SHP77 (cell line): ENCODE data around the gene OAS2.

Source experiments
- DNase-seq, 2 experiments: peaks; one replicate each; lab custom pipeline; 2025; lab: John Stamatoyannopoulos, UW

The OAS2 gene, protein sequence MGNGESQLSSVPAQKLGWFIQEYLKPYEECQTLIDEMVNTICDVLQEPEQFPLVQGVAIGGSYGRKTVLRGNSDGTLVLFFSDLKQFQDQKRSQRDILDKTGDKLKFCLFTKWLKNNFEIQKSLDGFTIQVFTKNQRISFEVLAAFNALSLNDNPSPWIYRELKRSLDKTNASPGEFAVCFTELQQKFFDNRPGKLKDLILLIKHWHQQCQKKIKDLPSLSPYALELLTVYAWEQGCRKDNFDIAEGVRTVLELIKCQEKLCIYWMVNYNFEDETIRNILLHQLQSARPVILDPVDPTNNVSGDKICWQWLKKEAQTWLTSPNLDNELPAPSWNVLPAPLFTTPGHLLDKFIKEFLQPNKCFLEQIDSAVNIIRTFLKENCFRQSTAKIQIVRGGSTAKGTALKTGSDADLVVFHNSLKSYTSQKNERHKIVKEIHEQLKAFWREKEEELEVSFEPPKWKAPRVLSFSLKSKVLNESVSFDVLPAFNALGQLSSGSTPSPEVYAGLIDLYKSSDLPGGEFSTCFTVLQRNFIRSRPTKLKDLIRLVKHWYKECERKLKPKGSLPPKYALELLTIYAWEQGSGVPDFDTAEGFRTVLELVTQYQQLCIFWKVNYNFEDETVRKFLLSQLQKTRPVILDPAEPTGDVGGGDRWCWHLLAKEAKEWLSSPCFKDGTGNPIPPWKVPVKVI

DNA sequence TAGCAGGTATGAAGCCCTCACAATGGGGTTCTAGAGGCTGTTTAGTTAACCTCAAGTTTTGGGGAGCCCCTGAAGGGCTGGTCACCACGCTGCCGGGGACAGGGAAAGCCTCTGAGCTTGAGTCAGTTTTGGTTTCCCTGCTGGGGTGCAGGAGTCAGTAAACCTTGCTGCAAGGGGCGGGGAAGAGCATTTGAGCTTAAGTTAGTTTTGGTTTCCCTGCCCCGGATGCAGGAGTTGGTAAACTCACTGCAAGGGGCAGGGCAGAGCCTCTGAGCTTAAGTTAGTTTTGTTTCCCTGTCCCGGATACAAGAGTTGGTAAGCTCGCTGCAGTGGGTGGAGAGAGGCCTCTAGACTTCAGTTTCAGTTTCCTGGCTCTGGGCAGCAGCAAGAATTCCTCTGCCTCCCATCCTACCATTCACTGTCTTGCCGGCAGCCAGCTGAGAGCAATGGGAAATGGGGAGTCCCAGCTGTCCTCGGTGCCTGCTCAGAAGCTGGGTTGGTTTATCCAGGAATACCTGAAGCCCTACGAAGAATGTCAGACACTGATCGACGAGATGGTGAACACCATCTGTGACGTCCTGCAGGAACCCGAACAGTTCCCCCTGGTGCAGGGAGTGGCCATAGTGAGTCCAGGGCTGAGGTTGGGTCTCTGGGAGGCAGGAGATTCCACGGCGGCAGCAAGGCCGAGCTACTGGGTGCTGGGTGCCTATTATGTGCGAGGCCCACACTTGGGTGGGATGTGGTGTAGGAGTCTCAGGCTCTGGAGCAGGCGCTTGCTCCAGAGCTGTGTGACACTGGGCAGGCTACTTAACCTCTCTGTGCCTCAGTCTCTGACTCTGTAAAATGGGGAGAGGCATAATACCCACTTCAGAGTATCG, at the start of gene OAS2:
Gene OAS2 (plus strand): TSS at position 357 of the 878 bp plus-strand sequence. CDS start 90 bp downstream, at position 447.
- DNase-seq = no peak

DNA sequence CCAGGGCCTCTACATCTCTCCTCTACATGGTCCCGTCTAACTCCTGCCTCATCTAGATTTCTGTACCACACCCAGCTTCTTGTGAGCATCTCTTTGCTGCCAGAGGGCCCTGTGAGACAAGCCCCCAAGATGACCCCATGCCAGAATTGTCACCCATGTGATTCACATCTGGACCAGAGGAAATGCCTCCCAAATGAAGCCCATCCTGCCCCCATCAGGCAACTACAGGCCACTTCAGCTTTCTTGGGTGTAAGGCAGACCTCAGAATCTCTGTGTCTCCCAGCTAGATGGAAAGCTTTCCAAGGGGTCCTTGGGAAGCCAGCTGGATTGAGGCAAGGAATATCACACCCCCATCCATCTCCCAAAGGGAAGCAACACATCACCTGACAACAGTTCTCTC, 49.3 kb upstream of the OAS2 start:
- no peak for DNase-seq

DNA sequence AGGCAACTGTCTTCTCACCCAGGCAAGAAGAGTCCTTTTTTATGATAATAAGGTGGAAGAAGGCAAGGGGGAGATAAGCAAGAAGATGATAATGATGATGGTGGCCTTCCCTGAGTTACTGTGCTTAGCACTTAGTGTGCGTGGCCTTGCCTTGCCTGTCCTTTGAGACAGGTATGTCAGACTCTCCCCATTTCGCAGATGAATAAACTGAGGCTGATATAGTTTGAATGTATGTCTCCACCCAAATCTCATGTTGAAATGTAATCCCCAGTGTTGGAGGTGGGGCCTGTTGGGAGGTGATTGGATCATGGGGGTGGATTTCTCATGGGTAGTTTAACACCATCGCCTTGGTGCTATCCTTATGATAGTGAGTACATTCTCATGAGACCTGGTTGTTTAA, 48.6 kb upstream of the OAS2 start:
- DNase-seq = no peak

DNA sequence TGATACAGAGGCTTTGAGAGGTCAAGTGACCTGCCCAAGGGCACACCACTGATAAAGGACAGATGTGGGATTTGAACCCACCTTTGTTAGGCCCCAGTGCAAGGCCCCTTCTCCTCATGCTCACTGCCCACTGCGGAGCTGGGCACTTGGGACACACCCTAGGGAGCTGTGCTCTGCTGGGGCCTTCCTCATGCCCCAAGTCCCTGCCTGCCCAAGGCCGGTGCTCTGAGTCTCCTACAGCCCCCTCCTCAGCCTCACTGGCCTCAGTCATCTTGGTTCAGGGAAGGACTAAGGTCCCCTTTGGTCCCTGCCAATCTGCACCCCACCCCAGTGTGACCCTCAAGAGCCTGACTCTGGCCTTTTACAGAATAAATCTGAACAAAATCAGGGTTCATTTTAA, 48.0 kb upstream of the OAS2 start:
- DNase-seq = no peak

DNA sequence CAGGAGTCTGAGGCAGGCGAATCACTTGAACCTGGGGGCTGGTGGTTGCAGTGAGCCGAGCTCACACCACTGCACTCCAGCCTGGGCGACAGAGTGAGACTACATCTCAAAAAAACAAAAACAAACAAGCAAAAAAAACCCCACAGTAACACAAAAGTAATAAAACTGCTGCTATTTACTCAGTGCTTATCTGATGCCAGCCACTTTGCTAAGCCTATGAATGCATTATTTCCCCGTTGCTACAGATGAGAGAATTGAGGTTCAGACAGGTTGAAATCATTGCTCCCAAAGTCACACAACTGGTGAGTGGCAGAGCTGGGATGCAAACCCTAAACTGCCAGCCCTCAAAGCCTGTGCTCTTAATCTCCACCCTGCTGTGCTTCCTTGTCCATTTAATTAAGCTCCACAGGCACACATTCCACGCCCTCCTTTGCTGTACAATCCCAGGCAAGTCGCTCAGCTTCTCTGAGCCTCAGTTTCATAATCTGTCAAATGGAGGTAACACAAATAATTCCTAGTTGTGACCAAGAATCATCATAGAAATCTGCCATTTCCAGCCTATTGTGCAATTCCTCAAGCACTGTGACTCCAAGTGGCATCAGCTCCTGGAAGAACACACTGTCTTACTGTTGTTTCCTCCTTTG, 45.7 kb upstream of the OAS2 start:
- no peak for DNase-seq

DNA sequence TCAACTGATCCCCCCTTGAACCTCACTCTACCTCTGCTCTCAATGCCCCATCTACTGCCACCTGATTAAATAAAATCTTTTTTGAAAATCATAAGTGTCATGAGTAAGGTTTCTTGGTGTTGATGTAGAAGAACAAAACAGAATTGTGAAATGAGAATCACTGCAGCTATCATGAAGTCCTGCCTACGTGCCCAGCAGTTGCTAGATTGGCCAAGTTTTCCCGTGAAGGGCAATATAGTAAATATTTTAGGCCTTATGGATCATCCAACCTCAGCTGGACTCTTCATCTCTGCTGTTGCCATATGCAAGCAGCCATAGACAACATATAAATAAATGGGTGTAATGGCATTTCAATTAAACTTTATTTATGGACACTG, 45.2 kb upstream of the OAS2 start:
- DNase-seq = no peak

DNA sequence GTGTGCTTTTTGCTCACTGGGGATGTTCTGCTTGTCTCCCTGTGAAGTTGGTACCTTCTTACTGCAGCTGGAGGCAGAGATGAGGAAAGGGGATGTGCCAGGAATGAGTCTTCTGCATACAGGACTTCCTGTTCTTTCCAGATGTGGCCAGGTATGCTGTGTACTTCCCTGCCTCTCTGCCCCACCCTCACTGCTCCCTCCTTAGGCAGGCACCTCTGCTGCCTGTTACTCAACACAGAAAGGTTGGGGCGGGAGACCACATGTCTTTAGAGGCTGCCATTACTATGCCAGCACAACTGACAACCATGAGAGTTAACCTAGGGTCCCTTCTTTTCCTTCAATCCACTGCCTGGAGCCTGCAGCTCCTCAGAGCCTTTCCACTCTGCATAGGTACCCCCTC, 42.1 kb upstream of the OAS2 start:
- DNase-seq = no peak

DNA sequence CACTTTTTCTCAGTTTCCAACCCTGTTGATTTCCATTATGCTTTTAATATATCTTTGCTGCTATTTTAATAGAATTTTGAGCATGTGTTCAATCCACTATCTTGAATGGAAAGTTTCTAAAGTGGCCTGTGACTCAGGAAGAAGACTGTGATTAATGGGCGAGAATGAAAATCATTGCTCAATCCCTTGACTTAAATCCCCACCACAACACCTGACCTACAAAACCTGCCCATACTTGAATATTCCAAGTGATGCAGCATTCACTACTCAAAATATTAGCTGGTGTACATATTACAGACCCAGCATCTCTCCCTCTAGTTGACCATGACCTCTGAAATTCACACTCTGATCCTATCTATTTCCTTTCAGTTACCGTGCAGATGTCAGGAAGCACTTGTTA, 41.4 kb upstream of the OAS2 start:
- no peak for DNase-seq

DNA sequence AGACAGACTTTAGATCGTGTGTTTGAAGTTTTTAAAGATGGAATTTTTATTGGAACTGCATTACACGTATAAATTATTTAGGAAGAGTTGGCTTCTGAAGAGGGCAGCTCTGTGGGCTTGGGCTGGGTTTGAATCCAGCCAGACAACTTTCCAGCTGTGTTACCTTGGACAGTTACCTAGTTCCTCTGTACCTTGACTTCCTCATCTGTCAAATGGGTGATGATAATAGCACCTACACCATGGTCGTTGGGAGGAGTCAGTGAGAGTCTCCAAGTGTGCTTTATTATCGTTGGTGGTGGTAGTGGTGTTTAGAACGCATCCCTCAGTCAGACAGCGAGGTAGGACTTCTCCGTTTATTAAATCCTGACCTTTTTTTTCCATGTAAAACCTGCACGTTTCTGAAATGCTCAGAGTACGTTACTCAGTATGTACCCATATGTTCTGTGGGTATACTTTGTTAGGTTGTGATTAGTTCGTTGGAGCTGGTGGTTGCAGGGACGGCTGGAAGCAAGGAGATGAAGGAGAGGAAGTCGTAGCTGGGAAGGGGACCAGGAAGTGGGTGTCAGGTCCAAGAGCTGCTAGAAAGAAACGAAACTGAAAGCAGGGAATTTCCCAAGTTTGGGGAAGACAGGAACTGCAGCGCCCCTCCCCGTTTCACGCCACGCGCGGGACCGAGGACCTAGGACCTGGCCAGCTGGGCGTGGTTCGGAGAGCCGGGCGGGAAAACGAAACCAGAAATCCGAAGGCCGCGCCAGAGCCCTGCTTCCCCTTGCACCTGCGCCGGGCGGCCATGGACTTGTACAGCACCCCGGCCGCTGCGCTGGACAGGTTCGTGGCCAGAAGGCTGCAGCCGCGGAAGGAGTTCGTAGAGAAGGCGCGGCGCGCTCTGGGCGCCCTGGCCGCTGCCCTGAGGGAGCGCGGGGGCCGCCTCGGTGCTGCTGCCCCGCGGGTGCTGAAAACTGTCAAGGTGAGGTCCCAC, 40.3 kb upstream of the OAS2 start, which contains the start of gene OAS3:
Gene OAS3 (plus strand): TSS at position 734 of the 979 bp plus-strand sequence. CDS start 57 bp downstream, at position 791.
- peak; percentile 5 to 57 for DNase-seq

DNA sequence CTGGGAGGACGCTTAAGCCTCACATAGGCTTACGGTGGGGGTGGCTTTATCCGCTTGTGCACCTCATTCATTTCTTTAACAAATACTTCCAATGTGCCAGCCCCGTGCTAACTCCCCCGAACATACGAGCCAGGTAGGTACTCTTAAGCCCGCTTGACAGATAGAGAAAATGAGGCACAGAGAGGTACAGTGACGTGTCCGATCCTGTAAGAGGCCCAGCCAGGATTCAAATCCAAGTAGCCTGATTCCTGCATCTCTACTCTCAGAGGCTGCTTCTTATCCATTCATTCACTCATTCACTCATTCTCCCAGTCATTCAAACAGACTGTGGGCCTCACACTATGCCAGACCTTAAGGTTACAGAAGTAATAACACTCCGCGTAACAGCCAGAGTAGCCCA, 39.6 kb upstream of the OAS2 start:
- DNase-seq = no peak

DNA sequence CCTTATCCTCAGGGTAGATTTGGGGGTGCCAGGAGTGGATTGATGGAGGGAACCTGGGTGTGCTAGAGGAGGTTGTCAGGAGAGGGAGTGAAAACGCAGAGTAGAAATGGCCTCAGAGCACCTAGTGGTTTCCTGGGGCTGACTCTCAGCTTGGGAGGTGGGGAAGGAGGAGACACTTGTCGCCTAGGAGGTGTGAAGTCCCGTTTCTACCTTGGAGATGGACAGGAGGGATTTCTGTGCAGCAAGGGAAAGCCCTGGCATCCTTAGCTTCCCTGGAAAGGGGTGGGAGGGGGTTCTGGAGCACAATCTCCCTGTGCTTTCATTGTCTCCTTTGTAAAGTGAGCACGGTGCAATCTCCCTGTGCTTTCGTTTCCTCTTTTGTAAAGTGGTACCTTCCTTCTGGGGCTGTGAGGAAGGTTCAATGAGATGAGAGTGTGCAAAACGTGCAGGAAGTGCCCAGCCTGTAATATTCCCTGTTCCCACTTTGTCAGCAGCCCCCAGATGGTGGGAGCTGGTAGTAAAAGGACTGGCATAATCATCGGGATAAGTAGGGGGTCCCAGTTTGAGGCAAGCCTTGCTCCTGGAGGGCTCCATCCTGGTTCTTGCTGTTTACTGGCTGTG, 38.4 kb upstream of the OAS2 start:
- no peak for DNase-seq

DNA sequence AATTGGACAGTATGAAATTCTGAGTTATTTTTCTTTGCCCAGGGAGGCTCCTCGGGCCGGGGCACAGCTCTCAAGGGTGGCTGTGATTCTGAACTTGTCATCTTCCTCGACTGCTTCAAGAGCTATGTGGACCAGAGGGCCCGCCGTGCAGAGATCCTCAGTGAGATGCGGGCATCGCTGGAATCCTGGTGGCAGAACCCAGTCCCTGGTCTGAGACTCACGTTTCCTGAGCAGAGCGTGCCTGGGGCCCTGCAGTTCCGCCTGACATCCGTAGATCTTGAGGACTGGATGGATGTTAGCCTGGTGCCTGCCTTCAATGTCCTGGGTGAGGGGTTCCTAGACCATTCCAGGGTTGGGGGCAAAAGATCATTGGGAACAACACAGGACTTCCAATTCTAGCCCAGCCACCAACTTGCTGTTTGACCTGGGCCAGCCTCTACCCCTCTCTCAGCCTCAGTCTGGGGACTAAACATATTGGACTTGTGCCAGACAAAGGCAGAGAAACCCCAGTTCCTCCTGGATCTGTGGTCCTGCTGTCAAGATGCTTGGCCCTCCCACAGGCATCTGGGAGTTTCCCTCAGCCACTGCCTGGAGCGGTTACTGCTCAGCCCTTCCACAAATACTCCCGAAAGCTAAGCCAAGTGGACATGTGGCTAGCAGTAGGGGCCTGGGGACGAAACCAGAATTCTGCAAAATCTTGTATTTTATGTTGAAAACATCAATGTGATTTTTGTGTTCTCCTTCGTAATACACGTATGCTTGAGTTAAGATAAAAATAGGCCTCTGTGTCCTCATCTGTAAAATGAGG, 36.6 kb upstream of the OAS2 start:
- no peak for DNase-seq

DNA sequence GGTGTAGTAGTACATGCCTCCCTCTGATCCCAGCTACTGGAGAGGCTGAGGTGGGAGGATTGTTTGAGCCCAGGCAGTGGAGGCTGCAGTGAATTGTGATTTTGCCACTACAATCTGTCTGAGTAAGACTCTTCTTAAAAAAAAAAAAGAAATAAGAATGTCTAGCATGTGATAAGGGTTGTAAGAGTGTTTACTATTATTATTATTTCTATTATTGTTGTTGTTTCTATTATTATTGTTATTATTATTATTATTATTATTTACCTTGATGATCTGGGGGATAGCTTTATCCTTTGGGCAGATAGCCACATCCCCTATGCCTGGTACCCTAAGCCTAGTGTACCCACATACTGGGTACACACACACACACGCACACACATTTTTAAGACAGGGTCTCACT, 35.7 kb upstream of the OAS2 start:
- no peak for DNase-seq

DNA sequence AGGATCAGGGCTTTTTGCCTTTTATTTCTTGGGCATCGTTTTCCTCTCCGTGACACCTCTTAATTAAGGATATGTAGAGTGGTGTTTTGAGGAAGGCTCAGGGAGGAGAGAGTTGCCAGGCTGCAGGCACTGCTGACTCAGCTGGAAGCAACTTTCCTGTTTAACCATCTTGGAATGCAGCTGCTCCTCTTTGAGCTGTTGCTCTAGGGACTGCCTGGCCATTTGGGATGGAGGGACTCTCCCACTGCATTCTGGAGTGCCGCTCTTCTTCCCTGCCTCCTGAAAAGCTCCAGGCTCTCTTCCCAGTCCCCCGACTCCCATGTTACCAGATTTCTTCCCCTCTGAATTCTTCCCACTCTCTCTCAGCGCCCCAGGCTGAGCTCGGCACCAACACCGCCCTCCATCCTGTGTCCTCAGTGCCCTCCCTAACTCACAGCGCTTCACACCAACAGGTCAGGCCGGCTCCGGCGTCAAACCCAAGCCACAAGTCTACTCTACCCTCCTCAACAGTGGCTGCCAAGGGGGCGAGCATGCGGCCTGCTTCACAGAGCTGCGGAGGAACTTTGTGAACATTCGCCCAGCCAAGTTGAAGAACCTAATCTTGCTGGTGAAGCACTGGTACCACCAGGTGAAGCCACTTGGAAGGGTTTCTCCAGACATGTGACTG, 34.2 kb upstream of the OAS2 start:
- DNase-seq = no peak

DNA sequence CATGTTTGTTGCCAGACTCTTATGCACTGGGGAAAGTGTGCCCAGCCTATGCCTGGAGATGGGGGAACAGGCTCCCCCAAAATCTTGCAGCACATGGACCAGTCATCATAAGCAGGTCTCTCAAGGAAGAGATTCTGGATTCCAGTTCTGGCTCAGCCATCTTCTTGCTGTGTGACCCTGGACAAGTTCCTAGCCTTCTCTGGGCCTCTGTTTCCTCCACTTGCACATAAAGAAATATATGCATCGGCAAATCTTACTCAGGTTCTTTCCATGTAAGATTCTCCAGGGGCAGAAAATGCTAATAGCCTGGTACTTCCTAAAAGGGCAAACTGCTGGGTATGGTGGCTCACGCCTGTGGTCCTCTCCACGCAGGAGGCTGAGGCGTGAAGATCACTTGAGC, 32.8 kb upstream of the OAS2 start:
- DNase-seq = no peak

DNA sequence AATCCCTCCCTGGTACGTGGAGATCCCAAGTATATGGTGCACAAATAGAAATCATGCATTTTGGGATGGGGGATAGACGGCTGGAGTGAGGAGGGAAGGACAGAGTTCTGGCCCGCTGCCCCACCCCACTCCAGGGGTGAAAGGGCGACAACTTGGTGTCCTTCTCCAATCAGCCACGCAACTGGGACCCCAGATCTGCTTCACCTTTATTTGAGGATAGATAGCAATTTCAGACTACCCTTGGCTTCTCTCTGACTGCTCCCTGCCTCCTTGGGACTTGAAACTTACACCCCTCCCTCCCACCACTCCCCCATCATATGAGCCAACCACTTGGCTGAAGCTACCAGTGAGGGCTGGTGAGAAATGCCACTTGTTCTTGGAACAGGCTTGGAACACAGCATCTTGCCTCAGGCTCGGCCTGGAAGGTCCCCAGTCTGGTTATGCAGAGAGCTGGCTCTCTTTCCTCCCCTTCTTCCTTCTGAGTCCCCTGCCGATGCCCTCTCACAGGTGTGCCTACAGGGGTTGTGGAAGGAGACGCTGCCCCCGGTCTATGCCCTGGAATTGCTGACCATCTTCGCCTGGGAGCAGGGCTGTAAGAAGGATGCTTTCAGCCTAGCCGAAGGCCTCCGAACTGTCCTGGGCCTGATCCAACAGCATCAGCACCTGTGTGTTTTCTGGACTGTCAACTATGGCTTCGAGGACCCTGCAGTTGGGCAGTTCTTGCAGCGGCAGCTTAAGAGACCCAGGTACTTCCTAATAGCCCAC, 31.9 kb upstream of the OAS2 start:
- no peak for DNase-seq

DNA sequence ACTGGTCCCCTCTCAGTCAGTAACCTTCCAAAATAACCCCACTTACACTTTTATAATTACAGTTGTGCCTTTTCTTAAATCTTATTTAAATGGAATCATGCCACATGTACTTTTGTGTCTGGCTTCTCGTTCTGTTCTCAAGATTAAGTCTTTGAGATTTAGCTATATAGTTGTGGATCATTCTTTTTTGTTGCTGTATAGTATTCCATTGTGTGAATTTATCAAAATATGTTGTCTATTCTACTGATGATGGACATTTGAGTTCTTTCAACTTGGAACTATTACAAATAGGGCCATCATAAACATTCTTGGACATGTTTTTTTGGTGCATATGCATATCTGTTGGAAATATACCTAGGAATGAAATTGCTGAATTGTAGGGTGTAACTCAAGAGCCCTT, 31.0 kb upstream of the OAS2 start:
- no peak for DNase-seq

DNA sequence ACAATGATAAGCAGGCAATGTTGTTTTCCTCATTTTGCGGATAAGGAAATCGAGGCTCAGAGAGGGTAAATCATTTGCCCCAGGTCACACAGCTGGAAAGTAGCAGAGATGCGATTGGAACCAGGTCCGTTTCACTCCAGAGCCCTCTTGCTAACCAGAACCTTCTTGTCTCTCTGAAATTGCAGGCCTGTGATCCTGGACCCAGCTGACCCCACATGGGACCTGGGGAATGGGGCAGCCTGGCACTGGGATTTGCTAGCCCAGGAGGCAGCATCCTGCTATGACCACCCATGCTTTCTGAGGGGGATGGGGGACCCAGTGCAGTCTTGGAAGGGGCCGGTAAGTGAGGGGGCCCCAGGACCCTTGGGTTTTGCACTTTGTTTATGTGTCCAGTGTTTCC, 30.6 kb upstream of the OAS2 start:
- DNase-seq = no peak
